CD4-positive, alpha-beta T cell (primary cell): Measurements from ENCODE around the gene AGAP1. TPM values are rescaled to one million over a fixed set of nuclear protein-coding genes. Genes with fewer than 3 reads are reported as not detected.

ENCODE experiments used
- ATAC-seq: fragments of 200-7000 bp; cut with Tn5 transposase; one replicate; pipeline ENCODE4 v1.10.0; 2022; ENCODE audit warnings: mild to moderate bottlenecking; ENCODE audit not compliant: poor library complexity
- CTCF ChIA-PET: fragments of 350-600 bp; sonication (Branson Sonifier 250); formaldehyde crosslinking; loops from one replicate; lab custom pipeline; 2021; ENCODE audit warnings: antibody characterized with exemption, inconsistent platforms; lab: Charles Lee
- POLR2A ChIA-PET: fragments of 350-600 bp; sonication (Branson Sonifier 250); formaldehyde crosslinking; loops from one replicate; lab custom pipeline; 2021; ENCODE audit warnings: antibody characterized with exemption, inconsistent platforms; lab: Charles Lee
- DNase-seq, 14 experiments: peaks; one replicate each; pipeline ENCODE4 v3.0.0-alpha.2; 2013 to 2020; ENCODE audit warnings: mixed read lengths in 2 of 14
- H3K27ac ChIP-seq, 2 donors: one replicate each; pipeline versions ENCODE4 v1.5.1 to v1.7.0; 2013; ENCODE audit warnings: low read length in 2 of 2, low read depth in 1 of 2, mild to moderate bottlenecking in 1 of 2
- H3K27me3 ChIP-seq, 2 experiments: 1 replicate in 1 of 2; 2 replicates in 1 of 2; pipeline versions ENCODE4 v1.6.1 to v1.7.0; 2013; ENCODE audit warnings: low read length in 2 of 2, control low read depth in 1 of 2, mild to moderate bottlenecking in 1 of 2, moderate library complexity in 1 of 2; ENCODE audit not compliant: insufficient read depth in 2 of 2, control insufficient read depth in 1 of 2
- H3K36me3 ChIP-seq: one replicate; pipeline ENCODE4 v1.6.1; 2013; ENCODE audit warnings: low read length, control low read depth; ENCODE audit not compliant: insufficient read depth
- H3K4me1 ChIP-seq: one replicate; pipeline ENCODE4 v1.6.1; 2013; ENCODE audit warnings: low read length, control low read depth; ENCODE audit not compliant: insufficient read depth
- H3K4me3 ChIP-seq: one replicate; pipeline ENCODE4 v1.5.1; 2013; ENCODE audit warnings: mild to moderate bottlenecking, low read length, moderate library complexity
- H3K9me3 ChIP-seq, 2 experiments: 1 replicate in 1 of 2; 2 replicates in 1 of 2; pipeline versions ENCODE4 v1.6.1 to v1.7.0; 2013; ENCODE audit warnings: low read length in 2 of 2, mild to moderate bottlenecking in 2 of 2, control low read depth in 1 of 2, moderate library complexity in 1 of 2; ENCODE audit not compliant: control insufficient read depth in 1 of 2, insufficient read depth in 1 of 2
- H3K27ac Mint-ChIP-seq: one replicate; pipeline ENCODE4 v1.8.0; 2020; ENCODE audit warnings: mixed read lengths
- H3K27me3 Mint-ChIP-seq: one replicate; pipeline ENCODE4 v1.8.0; 2021; ENCODE audit warnings: mixed read lengths
- H3K36me3 Mint-ChIP-seq: one replicate; pipeline ENCODE4 v1.8.0; 2021; ENCODE audit warnings: low read depth, mixed read lengths
- H3K4me1 Mint-ChIP-seq: one replicate; pipeline ENCODE4 v1.8.0; 2021; ENCODE audit warnings: low read depth, mixed read lengths
- H3K4me3 Mint-ChIP-seq: one replicate; pipeline ENCODE4 v1.8.0; 2020; ENCODE audit warnings: mild to moderate bottlenecking, mixed read lengths
- H3K9me3 Mint-ChIP-seq: one replicate; pipeline ENCODE4 v1.8.0; 2020; ENCODE audit warnings: mixed read lengths
- intact Hi-C, 2 experiments: fragments of 100-400 bp; cut with DNase I in 1 of 2; cut with micrococcal nuclease in 1 of 2; formaldehyde crosslinking; loops; one replicate each; pipeline versions ENCODE4 v1.15.1 to v1.9.0; 2023 to 2025; cut with DNase I, micrococcal nuclease
- total RNA-seq, 174 experiments: library from RNA in 2 of 174; stranded (reverse) in 2 of 174; gene quantifications; one replicate each; pipeline ENCODE4 v1.2.3 and lab custom pipeline; 2021 to 2026
- TF ChIP-seq, protein P1 (sequence below): fragments of 200-600 bp; IDR thresholded peaks from one replicate; pipeline ENCODE4 v1.8.0; 2022; ENCODE audit warnings: antibody characterized with exemption, mild to moderate bottlenecking

The AGAP1 gene
- total RNA-seq, 2 experiments from 2014 or later: 2.6 to 3.1 TPM

DNA sequence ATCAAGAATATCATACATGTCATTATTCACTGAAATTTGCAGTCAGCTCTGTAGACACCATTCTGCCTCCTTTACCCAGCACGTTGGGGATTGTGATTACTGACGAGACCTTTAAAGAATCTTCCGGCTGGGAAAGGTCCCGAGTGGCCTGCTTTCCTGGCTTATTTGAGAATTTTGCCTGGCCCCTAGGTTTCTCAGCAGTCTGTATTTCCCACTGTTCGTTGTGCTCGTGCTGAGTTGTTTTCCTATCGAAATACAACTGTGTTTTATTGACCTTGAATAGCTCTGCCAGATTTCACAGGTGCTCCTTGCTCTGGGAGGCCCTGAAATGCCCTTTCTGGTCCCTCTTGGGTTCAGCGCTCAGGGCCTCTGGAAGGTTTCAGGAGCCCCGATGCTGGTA is 94.9 kb downstream of the AGAP1 start:
- Histone ChIP-seq H3K27me3 (no peaks in the 10 kb centered on the region), H3K36me3 (no peaks in the 10 kb centered on the region), H3K4me1 (no peaks in the 10 kb centered on the region), H3K27ac (no peak overlapping the region), H3K4me3 (no peak overlapping the region), H3K9me3 (peaks cover 0 to 4% of the 10 kb centered on the region in 2 experiments)
- H3K36me3 Mint-ChIP-seq: no peaks in the 10 kb centered on the region
- CTCF ChIA-PET: no interaction called here
- no peaks in the 10 kb centered on the region for H3K9me3 Mint-ChIP-seq
- H3K27ac Mint-ChIP-seq: no peak overlapping the region
- intact Hi-C loops: no loop called here
- POLR2A ChIA-PET: no interaction called here
- TF ChIP-seq, protein P1, sequence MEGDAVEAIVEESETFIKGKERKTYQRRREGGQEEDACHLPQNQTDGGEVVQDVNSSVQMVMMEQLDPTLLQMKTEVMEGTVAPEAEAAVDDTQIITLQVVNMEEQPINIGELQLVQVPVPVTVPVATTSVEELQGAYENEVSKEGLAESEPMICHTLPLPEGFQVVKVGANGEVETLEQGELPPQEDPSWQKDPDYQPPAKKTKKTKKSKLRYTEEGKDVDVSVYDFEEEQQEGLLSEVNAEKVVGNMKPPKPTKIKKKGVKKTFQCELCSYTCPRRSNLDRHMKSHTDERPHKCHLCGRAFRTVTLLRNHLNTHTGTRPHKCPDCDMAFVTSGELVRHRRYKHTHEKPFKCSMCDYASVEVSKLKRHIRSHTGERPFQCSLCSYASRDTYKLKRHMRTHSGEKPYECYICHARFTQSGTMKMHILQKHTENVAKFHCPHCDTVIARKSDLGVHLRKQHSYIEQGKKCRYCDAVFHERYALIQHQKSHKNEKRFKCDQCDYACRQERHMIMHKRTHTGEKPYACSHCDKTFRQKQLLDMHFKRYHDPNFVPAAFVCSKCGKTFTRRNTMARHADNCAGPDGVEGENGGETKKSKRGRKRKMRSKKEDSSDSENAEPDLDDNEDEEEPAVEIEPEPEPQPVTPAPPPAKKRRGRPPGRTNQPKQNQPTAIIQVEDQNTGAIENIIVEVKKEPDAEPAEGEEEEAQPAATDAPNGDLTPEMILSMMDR: no peak
- ATAC-seq (no peak), DNase-seq (no peak)
- H3K27me3 Mint-ChIP-seq: peaks cover 10% of the 10 kb centered on the region
- no peaks in the 10 kb centered on the region for H3K4me1 Mint-ChIP-seq
- H3K4me3 Mint-ChIP-seq: no peak overlapping the region

DNA sequence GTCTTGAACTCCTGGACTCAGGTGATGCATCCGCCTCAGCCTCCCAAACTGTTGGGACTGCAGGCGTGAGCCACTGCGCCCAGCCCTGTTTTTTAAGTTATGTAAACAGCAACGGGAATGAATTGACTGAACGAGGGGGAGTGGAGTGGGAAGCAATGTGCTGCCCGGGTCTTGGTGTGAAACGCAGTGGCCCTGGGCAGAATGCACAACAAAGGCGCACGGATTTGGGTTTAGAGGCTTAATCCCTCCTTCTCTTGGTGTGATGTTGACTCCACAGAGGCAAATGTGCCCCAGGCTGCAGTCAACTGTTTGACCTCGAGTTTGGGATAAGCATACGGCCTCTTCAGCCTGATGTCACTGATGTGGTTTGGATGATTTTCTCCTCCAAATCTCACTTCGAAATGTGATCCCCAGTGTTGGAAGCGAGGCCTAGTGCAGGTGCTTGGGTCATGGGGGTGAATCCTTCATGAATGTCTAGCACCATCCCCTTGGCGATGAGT is 97.4 kb downstream of the AGAP1 start:
- Histone ChIP-seq H3K4me1 (no peaks in the 10 kb centered on the region), H3K4me3 (no peak overlapping the region), H3K36me3 (no peaks in the 10 kb centered on the region), H3K27me3 (peaks cover 0 to 2% of the 10 kb centered on the region in 2 experiments), H3K27ac (no peak overlapping the region), H3K9me3 (peaks cover 0 to 4% of the 10 kb centered on the region in 2 experiments)
- ChIA-PET POLR2A (no interaction called here), CTCF (no interaction called here)
- TF ChIP-seq, protein P1: no peak
- H3K27me3 Mint-ChIP-seq: peaks cover 18% of the 10 kb centered on the region
- DNase-seq: no peak
- H3K4me3 Mint-ChIP-seq: no peak overlapping the region
- intact Hi-C loops: loop anchor here in 1 of 2 experiments (10.0 kb wide), 1 partner anchor 154 kb away; no protein-coding TSS in a partner anchor
- H3K9me3 Mint-ChIP-seq: no peaks in the 10 kb centered on the region
- H3K27ac Mint-ChIP-seq: no peak overlapping the region
- no peaks in the 10 kb centered on the region for H3K36me3 Mint-ChIP-seq
- no peak for ATAC-seq
- H3K4me1 Mint-ChIP-seq: no peaks in the 10 kb centered on the region

DNA sequence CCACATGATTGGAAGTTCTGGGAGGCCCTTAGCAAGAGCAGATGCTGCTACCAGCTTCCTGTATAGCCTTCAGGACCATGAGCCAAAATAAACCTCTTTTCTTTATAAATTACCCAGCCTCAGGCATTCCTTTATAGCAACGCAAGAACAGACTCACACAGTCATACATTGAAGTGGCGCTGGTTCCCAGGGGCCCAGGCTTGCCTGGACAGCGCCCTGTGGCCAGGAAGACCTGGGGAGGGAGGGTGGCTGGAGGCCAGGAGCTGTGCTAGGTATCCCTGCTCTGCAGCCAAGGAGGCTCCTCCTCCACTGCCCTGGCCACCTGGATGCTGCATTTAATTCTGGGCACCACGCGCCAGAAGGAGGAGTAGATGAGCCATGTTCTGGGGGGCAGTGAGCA is 98.1 kb downstream of the AGAP1 start:
- Mint-ChIP-seq H3K4me1 (no peaks in the 10 kb centered on the region), H3K4me3 (no peak overlapping the region), H3K9me3 (no peaks in the 10 kb centered on the region), H3K27ac (no peak overlapping the region), H3K36me3 (no peaks in the 10 kb centered on the region), H3K27me3 (peaks cover 13% of the 10 kb centered on the region)
- H3K9me3 ChIP-seq: peaks cover 0 to 4% of the 10 kb centered on the region in 2 experiments
- H3K4me3 ChIP-seq: no peak overlapping the region
- no peaks in the 10 kb centered on the region for H3K4me1 ChIP-seq
- H3K36me3 ChIP-seq: no peaks in the 10 kb centered on the region
- POLR2A ChIA-PET: no interaction called here
- DNase-seq (no peak), ATAC-seq (no peak)
- no peak overlapping the region for H3K27ac ChIP-seq
- TF ChIP-seq, protein P1: no peak
- H3K27me3 ChIP-seq: peaks cover 0 to 2% of the 10 kb centered on the region in 2 experiments
- intact Hi-C loops: loop anchor here in 1 of 2 experiments (10.0 kb wide), 1 partner anchor 153 kb away; no protein-coding TSS in a partner anchor
- CTCF ChIA-PET: no interaction called here
